ENCODE measurements around the gene SAPCD2. TPM values are rescaled to one million over a fixed set of nuclear protein-coding genes. Genes with fewer than 3 reads are reported as not detected.

The SAPCD2 gene
- total RNA-seq, 1 donor from 2014 or later: 15.3 TPM

DNA sequence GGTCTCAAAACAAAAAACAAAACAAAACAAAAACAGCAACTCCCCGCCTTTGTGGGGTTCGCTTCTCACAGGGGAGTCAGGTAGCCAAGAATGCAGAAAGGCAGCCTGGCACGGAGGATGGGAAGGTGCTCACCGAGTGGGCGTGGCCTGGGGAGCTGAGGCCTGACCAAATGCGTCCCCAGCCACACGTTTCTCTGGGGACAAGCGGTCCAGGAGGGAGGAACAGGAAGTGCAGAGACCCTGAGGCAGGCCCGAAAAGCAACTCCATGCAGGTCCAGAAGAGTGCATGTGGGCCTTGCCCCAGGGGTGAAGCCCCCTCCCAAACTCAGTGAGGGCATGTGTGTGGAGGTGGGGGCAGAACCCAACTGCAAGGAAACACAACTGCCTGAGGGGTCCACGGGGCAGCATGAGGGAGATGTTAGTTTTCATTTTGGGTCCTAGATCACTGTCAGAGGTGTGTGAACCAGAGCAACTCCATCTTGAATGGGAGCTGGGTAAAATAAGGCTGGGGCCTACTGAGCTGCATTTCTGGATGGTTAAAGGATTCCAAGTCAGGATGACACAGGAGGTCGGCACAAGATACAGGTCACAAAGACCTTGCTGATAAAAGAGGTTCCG, 4.4 kb upstream of the SAPCD2 start:
- H3K27me3 Mint-ChIP-seq: peaks cover 47% of the 10 kb centered on the region
- no peak overlapping the region for H3K4me3 Mint-ChIP-seq (ENCODE audit: low read depth)
- no peaks in the 10 kb centered on the region for H3K9me3 Mint-ChIP-seq (ENCODE audit: low read depth)
- H3K4me1 Mint-ChIP-seq (ENCODE audit: low read depth): peaks cover 6% of the 10 kb centered on the region
- H3K36me3 Mint-ChIP-seq (ENCODE audit: insufficient read depth): no peaks in the 10 kb centered on the region
- no peak overlapping the region for H3K27ac Mint-ChIP-seq
- no peak for DNase-seq (ENCODE audit: low spot score, unreplicated experiment)
- TF ChIP-seq, protein P1, sequence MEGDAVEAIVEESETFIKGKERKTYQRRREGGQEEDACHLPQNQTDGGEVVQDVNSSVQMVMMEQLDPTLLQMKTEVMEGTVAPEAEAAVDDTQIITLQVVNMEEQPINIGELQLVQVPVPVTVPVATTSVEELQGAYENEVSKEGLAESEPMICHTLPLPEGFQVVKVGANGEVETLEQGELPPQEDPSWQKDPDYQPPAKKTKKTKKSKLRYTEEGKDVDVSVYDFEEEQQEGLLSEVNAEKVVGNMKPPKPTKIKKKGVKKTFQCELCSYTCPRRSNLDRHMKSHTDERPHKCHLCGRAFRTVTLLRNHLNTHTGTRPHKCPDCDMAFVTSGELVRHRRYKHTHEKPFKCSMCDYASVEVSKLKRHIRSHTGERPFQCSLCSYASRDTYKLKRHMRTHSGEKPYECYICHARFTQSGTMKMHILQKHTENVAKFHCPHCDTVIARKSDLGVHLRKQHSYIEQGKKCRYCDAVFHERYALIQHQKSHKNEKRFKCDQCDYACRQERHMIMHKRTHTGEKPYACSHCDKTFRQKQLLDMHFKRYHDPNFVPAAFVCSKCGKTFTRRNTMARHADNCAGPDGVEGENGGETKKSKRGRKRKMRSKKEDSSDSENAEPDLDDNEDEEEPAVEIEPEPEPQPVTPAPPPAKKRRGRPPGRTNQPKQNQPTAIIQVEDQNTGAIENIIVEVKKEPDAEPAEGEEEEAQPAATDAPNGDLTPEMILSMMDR (IDR thresholded peaks at IDR 0.05; ENCODE audit: unreplicated experiment): no peak

DNA sequence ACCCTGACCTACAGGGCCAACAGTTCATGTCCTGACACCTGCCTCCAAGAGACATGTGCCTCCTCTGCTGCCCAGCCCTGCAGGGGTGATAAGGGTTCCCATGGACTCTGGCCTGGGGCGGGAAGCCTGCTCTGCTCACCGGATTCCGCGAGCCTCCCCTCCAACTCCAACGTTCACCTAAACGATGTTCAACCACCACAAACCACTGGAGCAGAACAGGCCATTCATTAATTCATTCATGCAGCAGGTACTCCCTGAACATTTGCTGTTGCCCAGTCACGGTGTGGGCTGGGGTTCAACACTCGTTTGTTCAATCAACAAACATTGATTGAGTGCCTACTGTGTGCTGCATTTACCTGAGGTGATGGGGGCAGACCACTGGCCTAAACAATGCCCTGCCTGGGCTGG, 3.6 kb upstream of the SAPCD2 start:
- Mint-ChIP-seq H3K27me3 (peaks cover 39% of the 10 kb centered on the region), H3K27ac (no peak overlapping the region), H3K4me3 (ENCODE audit: low read depth) (no peak overlapping the region), H3K9me3 (ENCODE audit: low read depth) (no peaks in the 10 kb centered on the region), H3K36me3 (ENCODE audit: insufficient read depth) (no peaks in the 10 kb centered on the region), H3K4me1 (ENCODE audit: low read depth) (peaks cover 6% of the 10 kb centered on the region)
- DNase-seq (ENCODE audit: low spot score, unreplicated experiment): no peak
- TF ChIP-seq, protein P1 (IDR thresholded peaks at IDR 0.05; ENCODE audit: unreplicated experiment): no peak

DNA sequence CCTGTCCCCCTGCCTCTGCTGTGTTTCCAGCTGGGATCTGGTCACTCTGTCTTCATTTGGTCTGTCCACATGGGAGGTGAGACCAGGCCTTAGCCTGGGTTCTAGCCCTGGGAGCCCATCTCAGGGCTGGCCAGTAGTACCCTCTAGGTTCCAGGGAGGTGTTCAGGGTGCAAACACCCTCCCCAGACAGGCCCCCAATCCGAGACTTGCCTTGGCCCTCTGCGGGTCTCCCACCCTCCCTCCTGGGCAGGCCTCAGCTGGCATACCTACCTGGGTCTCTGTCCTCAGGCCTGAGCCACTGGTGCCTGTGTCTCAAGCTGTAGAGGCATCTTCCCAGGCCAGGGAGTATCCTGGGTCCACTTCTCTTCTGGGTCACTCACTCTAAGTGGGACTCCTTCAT, 925 bp upstream of the SAPCD2 start:
- H3K9me3 Mint-ChIP-seq (ENCODE audit: low read depth): no peaks in the 10 kb centered on the region
- H3K4me3 Mint-ChIP-seq (ENCODE audit: low read depth): peak overlapping the region; percentile 68
- H3K27ac Mint-ChIP-seq: peak overlapping the region; percentile 94
- peaks cover 10% of the 10 kb centered on the region for H3K4me1 Mint-ChIP-seq (ENCODE audit: low read depth)
- H3K27me3 Mint-ChIP-seq: peaks cover 26% of the 10 kb centered on the region
- TF ChIP-seq, protein P1 (IDR thresholded peaks at IDR 0.05; ENCODE audit: unreplicated experiment): no peak
- DNase-seq (ENCODE audit: low spot score, unreplicated experiment): no peak
- no peaks in the 10 kb centered on the region for H3K36me3 Mint-ChIP-seq (ENCODE audit: insufficient read depth)

DNA sequence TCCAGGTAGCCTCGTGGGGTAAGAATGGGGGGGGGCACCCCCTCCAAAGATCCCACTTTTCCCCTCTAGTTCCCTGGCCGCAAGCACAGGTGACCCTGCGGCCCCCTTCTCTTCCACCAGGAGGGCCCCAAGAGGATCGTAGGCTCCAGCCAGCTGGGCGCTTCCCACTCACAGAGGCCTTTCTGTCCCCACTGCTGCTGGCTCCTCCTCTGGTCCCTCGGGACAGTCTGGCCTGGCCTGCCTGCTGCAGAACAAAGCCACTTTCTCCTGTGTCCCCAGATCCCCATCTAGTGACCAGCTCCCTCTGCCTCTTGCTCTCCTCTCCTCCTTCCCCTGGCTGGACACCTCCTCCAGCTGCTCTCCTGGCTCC, 534 bp upstream of the SAPCD2 start:
- Mint-ChIP-seq H3K27me3 (peaks cover 22% of the 10 kb centered on the region), H3K4me1 (ENCODE audit: low read depth) (peaks cover 10% of the 10 kb centered on the region), H3K27ac (peak overlapping the region; percentile 94), H3K36me3 (ENCODE audit: insufficient read depth) (no peaks in the 10 kb centered on the region), H3K9me3 (ENCODE audit: low read depth) (no peaks in the 10 kb centered on the region), H3K4me3 (ENCODE audit: low read depth) (peak overlapping the region; percentile 68)
- no peak for DNase-seq (ENCODE audit: low spot score, unreplicated experiment)
- TF ChIP-seq, protein P1 (IDR thresholded peaks at IDR 0.05; ENCODE audit: unreplicated experiment): peak; percentile 50

DNA sequence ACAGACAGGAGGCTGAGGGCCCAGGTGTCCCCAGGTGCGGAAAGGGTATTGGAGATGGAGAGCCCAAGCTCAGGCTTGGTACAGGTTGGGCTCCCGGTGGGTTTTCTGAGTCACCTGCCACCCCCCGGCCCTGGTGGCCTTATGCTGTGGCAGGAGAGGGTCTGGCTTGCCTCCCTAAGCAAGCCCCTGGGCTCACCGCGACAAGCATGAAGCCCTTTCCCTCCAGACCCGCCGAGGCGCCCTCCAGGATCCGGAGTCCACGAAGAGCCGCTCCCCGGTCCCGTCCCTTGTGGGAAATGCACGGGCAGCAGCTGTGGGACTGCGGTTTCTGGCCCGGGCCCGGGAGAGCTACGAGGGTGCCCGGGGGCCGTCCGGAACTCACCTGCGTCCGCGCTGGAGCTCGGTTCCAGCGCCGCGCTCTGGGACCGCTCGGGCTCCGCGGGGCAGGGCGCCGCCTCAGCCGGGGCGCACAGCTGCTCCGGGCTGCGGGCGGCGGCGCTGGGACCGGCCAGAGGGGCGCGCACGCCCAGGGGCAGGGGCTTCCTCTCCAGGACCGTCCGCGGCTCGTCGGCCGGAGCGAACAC, 757 bp downstream of the SAPCD2 start:
- Mint-ChIP-seq H3K36me3 (ENCODE audit: insufficient read depth) (peaks cover 1% of the 10 kb centered on the region), H3K27ac (no peak overlapping the region), H3K27me3 (peaks cover 12% of the 10 kb centered on the region), H3K9me3 (ENCODE audit: low read depth) (no peaks in the 10 kb centered on the region), H3K4me3 (ENCODE audit: low read depth) (peak overlapping the region; percentile 44), H3K4me1 (ENCODE audit: low read depth) (peaks cover 10% of the 10 kb centered on the region)
- DNase-seq (ENCODE audit: low spot score, unreplicated experiment): no peak
- TF ChIP-seq, protein P1 (IDR thresholded peaks at IDR 0.05; ENCODE audit: unreplicated experiment): no peak
